ENCODE measurements around the gene CELA3B.

CELA3B gene

DNA sequence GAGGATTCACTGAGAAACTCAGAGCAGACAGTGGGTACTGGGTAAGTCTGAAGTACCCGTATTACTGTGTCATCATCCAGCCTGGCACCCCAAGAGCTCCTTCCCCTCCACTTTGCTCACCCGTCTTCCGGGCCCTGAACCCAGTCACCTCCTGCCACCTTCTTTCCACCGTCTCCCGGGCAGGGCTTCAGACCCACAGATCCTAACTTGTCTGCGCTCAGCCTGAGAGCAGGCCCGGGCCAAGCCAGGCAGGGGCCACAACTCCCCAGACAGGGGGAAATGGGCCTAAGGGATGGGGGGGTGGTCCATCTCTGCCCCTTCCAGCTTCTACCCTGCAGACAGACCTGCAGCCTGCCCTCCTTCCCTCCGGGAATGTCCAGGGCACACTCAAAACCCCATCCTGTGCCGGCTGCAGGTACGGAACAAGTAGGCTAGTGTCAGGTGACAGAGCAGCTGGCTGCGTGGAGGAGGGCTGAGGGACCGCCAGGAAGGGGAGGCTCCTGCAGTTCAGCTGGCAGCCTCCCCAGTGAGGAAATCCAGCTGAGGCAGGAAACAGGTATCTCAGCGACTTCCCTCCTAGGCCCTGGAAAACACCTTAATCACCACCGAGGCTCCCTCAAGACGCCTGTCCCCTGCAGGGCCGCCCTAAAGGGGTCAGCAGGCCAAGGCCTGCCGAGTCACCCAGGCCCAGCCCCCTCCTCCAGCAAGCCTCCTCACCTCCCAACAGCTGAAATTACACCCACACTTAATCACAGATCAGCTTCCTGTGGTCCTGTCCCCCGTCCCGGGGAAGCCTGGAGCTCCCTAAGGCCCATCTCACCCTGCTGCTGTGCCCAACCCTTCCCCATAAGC, 43.2 kb upstream of the CELA3B start:
- no peak overlapping the region for H3K4me3 ChIP-seq (ENCODE audit: low read depth, low read length)
- no peak for DNase-seq (ENCODE audit: low read depth)

DNA sequence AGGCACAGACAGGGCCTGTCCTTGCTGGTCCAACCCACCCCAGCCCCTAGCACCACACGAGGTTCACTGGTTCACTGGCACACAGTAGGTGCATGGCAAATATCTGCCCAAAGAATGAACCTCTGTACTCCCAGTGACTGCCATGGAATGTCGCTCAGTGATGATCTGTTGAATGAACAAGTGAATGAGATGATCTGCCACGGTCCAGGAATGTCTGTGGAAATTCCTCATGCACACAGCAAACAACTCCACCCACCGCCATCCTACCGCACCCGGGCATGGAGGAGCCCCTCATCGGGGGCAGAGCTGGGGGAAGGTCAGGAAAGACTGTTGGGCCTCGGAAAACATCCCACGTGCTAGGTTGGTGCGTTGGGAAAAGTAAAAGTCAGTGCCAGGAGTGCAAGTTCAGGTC, 41.4 kb upstream of the CELA3B start:
- TF ChIP-seq, protein P1, sequence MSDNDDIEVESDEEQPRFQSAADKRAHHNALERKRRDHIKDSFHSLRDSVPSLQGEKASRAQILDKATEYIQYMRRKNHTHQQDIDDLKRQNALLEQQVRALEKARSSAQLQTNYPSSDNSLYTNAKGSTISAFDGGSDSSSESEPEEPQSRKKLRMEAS (IDR thresholded peaks at IDR 0.05; ENCODE audit: low read depth, low read length): no peak
- TF ChIP-seq MYC (IDR thresholded peaks at IDR 0.05; ENCODE audit: low read depth, low read length) (no peak), POLR2A (IDR thresholded peaks at IDR 0.05; ENCODE audit: extremely low read depth, insufficient read length) (no peak), CTCF (IDR thresholded peaks at IDR 0.05; ENCODE audit: low read depth, low read length) (no peak)
- no peak overlapping the region for H3K4me3 ChIP-seq (ENCODE audit: low read depth, low read length)
- no peak for DNase-seq (ENCODE audit: low read depth)

More for the DNA sequence above, 43.2 kb upstream of the CELA3B start:
- TF ChIP-seq MYC (IDR thresholded peaks at IDR 0.05; ENCODE audit: low read depth, low read length) (no peak), POLR2A (IDR thresholded peaks at IDR 0.05; ENCODE audit: extremely low read depth, insufficient read length) (no peak), CTCF (IDR thresholded peaks at IDR 0.05; ENCODE audit: low read depth, low read length) (no peak)
- TF ChIP-seq, protein P1 (IDR thresholded peaks at IDR 0.05; ENCODE audit: low read depth, low read length): no peak

GRCh38 chr1:21935891-21936365, 40.9 kb upstream of the CELA3B start:
- no peak for TF ChIP-seq POLR2A (IDR thresholded peaks at IDR 0.05; ENCODE audit: extremely low read depth, insufficient read length)
- TF ChIP-seq, protein P1 (IDR thresholded peaks at IDR 0.05; ENCODE audit: low read depth, low read length): no peak
- TF ChIP-seq MYC (IDR thresholded peaks at IDR 0.05; ENCODE audit: low read depth, low read length): no peak
- TF ChIP-seq CTCF (IDR thresholded peaks at IDR 0.05; ENCODE audit: low read depth, low read length): no peak
- DNase-seq (ENCODE audit: low read depth): no peak
- H3K4me3 ChIP-seq (ENCODE audit: low read depth, low read length): peak overlapping the region; percentile 76

DNA sequence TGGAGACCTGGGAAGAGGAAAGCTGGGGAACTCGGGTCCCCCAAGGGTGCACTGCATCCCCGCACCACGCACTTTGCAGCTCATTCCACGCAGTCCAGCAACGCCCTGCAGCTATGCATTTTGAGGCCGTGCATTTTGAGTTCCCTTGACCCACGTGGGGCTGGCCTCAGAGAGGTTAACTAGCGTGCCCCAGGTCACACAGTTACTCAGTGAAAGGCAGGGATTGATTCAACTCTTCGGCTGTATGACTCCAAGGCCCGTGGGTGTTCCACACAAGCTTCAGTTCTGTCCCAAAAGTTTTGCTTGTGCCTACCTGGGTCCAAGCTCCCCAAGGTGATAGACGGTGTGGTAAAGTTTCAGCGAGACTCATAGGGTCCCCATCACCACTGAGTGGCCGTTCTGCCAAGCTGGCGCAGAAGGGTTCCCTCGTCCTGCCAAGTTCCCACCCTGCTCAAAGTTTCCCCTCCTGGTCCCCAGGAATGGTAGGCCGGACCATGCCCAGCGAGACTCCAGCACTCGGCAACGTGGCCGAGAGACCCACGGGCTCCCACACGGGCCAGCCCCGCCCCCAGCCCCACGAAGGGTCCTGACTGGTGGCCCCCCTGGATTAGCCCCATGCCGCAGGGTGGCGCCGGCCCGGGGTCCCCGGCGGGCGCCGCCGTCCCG, 40.3 kb upstream of the CELA3B start:
- H3K4me3 ChIP-seq (ENCODE audit: low read depth, low read length): peak overlapping the region; percentile 76
- peak; percentile 35 for DNase-seq (ENCODE audit: low read depth)
- TF ChIP-seq MYC (IDR thresholded peaks at IDR 0.05; ENCODE audit: low read depth, low read length): no peak
- TF ChIP-seq, protein P1 (IDR thresholded peaks at IDR 0.05; ENCODE audit: low read depth, low read length): no peak
- no peak for TF ChIP-seq CTCF (IDR thresholded peaks at IDR 0.05; ENCODE audit: low read depth, low read length)
- TF ChIP-seq POLR2A (IDR thresholded peaks at IDR 0.05; ENCODE audit: extremely low read depth, insufficient read length): no peak

GRCh38 chr1:21937034-21937371, 39.8 kb upstream of the CELA3B start, which contains the start of gene HSPG2:
Gene HSPG2 (minus strand): TSS chr1:21937310. CDS start chr1:21937217, 93 bp downstream.
- peak within 1 kb of the TSS; percentile 76 for H3K4me3 ChIP-seq (ENCODE audit: low read depth, low read length)
- TF ChIP-seq, protein P1 (IDR thresholded peaks at IDR 0.05; ENCODE audit: low read depth, low read length): no peak
- TF ChIP-seq CTCF (IDR thresholded peaks at IDR 0.05; ENCODE audit: low read depth, low read length) (no peak), MYC (IDR thresholded peaks at IDR 0.05; ENCODE audit: low read depth, low read length) (no peak), POLR2A (IDR thresholded peaks at IDR 0.05; ENCODE audit: extremely low read depth, insufficient read length) (peak; percentile 28)
- no peak for DNase-seq (ENCODE audit: low read depth)
